Kidney tubule cell (primary cell): Measurements from ENCODE around the gene LYZ.
"Not testable (repeated sequence)": the region's sequence is repeated elsewhere in the genome, so short reads cannot be mapped to it uniquely, and the experiment has no call there.

ENCODE experiments used
- DNase-seq: peaks from one replicate; pipeline ENCODE4 v3.0.0-alpha.2; 2018; ENCODE audit warnings: low spot score

LYZ gene

DNA sequence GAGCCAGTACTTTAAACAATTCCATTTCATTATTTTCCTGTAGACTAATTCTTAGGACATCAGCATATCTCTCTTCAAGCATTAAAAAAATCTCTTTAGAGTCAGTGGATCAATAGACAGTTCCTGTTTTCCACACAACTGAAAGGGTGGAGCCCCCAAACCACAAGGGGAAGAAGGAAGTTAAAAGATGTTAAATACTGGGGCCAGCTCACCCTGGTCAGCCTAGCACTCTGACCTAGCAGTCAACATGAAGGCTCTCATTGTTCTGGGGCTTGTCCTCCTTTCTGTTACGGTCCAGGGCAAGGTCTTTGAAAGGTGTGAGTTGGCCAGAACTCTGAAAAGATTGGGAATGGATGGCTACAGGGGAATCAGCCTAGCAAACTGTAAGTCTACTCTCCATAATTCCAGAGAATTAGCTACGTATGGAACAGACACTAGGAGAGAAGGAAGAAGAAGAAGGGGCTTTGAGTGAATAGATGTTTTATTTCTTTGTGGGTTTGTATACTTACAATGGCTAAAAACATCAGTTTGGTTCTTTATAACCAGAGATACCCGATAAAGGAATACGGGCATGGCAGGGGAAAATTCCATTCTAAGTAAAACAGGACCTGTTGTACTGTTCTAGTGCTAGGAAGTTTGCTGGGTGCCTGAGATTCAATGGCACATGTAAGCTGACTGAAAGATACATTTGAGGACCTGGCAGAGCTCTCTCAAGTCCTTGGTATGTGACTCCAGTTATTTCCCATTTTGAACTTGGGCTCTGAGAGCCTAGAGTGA is at the start of gene LYZ:
TSS of gene LYZ (plus strand) at position 220 of the 777 bp plus-strand sequence. CDS start at position 248, 28 bp downstream.
- DNase-seq, result peak; percentile 35

- no peak for DNase-seq
Measured at GRCh38 chr12:69298947-69299346, 49.2 kb upstream of the LYZ start.

GRCh38 chr12:69304284-69304683 is 43.9 kb upstream of the LYZ start:
- no peak for DNase-seq

DNA sequence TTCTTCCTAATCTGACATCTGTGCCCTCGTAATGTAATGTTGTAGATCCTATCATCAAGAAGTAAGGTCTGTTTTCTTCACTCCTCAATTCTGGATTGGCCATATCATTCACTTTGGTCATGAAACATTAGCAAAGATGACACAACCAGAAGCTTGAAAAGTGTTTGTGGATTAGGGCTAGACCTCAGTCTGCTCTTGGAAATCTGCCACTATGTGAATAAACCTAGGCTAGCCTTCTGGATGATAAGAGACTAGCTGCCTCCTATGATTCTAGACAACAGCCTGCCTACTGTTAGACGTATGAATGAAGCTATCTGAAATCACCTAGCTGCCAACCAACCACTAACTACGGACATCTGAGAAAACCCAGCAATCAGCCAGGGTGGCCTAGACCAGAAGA is 38.7 kb upstream of the LYZ start:
- DNase-seq, result no peak

DNA sequence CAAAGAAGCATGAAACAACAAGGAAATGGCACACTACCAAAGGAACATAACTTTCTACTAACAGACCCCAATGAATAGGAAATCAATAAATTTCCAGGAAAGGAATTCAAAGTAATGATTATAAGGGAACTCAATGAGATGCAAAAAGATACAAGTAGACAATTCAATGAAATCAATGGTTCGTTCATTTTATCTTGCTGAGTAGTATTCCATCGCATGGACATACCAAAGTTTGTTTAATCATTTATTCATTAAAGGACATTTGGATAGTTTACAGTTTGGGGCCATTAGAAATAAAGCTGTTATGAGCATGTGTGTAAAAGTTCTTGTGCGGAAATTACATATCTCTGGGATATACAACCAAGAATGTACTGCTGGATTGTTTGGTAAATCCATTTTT is 35.0 kb upstream of the LYZ start:
- no peak for DNase-seq

- DNase-seq, result not testable (repeated sequence)
Measured at GRCh38 chr12:69316784-69317183, 31.4 kb upstream of the LYZ start.

- not testable (repeated sequence) for DNase-seq
Measured at GRCh38 chr12:69317233-69317632, 30.9 kb upstream of the LYZ start.

GRCh38 chr12:69318225-69318624 is 30.0 kb upstream of the LYZ start:
- DNase-seq, result no peak

GRCh38 chr12:69321351-69321750 is 26.8 kb upstream of the LYZ start:
- no peak for DNase-seq

DNA sequence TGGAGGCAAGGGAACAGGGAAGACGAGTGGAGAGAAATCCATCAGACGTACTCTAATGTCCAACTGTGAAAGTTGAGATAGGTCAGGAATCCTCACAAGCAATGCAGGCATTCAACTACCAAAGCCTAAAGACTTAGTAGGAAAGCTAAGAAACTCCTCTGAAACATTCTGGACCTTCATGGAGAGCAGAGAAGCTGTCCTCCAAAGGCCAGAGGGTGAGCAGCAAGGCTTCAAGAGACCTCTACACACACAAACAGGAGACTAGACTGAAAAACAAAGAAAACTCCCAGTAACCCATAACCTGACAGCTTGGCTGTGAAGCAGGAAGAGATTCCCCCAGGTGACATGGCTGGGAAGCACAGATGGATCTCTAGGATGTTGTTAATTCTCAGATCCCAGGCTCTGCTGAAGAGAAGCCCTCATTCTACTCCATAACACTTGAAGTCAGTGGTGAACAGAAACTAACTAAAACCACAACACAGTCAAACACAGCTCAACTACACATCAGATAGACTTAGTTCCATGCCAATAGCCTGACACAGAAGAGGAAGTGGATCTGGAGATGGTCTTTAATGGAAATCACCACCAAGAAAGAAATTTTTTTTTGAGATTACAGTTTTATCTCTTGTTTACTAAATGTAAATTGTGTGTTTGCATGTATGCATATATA is 23.2 kb upstream of the LYZ start:
- DNase-seq, result no peak

- DNase-seq, result no peak
Measured at GRCh38 chr12:69328426-69328825, 19.8 kb upstream of the LYZ start.

DNA sequence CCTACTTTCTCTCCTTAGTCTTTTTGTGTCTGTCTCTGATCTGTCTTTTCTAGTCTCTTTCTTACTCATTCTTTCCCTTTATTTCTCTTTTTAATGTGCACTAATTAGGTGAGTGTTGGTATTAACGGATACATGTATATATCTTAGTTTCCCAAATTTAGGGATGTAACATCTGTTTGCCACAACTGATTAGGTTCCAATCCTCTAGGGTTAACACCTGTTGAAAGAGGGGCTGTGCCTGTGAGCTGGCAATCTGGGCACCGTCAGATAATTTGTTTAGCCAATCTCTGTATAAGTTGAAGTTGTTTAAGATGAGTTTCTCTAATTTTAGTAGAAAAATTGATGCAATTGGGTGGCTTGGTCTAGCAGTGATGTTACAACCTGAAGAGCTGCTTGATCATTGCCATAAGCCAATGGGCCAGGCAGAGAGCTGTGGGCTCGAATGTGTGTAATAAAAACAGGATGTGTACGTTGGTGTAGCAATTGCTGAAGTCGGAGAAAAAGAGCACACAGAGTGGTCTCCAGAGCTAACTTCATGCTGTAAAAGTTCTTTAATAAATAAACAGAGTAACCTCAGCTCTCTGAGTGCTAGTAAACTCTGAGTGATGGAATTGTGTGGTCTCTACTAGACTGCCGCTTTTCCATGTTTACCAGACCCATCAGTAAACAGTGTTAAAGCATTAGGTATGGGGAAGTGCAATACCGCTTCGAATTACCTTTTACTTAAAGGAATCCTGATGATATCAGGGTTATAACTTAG is 18.3 kb upstream of the LYZ start:
- peak; percentile 9 for DNase-seq

- peak; percentile 47 for DNase-seq
Measured at GRCh38 chr12:69330475-69331473, 17.4 kb upstream of the LYZ start.

DNA sequence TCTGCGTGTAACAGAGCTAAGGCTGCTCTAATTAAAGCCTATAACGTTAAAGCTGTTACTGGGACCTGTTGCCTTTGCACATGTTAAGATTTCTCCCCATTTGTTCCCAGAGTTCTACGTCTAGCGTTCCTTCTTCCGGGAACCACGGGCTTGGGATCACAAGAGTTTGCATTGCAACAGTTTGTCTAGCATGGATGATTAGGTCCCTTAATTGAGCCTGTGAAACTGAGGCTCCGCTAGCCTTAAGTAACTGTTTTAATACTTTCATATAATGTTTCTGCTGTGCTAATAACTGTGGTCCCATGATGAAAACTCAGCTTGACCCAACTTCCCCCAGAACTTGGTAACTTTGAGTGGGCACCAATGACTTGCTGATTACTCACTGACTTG is 16.7 kb upstream of the LYZ start:
- peak; percentile 18 for DNase-seq

DNA sequence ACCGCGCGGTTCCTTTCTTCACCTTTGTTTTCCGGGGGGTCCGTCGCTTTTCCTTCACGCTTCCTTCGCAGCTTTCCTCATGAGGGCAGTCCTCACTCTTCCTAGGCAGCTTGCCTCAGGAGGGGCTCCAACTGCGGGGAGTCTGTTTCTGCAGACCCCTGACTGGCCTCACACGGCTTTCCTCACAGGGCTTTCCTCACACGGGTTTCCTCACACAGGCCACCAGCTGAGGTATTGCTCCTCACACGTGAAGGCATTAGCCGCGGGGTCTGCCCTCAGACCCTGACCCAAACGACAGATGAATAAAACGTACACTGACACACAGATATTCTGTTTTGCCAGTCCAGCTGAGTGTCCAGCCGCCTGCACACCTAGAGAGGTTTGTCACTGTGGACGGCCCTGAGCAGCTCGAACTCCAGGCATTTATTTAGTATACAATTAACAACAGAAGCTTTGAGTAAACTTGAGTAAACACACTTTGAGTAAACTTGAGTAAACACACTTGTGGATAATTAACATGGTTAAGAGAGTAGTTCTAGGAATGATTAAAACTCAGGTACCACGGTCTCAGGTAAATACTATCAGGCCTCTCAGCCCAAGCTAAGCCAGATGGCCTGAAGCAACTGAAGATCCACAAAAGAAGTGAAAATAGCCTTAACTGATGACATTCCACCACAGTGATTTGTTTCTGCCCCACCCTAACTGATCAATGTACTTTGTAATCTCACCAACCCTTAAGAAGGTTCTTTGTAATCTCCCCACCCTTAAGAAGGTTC is 16.1 kb upstream of the LYZ start:
- DNase-seq, result no peak

DNA sequence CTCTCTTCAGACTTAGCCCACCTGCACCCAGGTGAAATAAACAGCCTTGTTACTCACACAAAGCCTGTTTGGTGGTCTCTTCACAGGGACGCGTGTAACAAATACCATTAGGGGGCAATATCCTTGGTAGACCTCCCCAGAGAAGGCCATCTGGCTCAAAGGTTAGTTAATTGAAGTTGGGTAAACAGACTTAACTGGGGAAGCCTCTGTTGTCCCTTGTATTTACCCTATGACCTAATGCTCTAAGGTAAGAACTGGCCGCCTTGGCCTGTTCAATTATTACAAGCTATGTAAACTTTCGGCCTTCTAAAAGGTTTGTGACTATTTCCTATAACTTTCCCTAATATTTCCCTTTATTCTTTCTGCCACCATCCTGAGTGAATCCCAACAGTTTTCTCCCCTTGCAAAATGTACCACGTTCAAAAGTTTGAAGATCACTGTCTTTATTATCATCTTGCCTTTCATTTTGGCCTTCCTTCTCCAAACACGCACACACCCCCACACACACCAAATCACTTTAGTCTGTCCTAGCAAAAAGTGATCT is 15.3 kb upstream of the LYZ start:
- DNase-seq, result no peak

DNA sequence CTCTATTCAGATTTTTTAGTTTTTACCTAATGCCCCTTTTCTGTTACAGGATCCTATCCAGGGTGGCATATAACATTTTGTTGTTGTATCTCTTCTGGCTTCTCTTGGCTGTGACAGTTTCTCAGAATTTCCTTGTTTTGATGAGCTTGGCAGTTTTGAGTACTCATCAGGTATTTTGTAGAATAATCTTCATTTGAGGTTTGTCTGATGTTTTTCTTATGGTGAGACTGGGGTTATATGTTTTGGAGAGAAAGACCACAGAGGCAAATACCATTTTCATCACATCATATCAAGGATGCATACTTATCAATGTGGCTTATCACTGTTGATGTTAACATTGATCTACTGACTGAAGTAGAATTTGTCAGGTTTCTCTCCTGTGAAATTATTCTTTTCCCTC is 14.0 kb upstream of the LYZ start:
- DNase-seq, result no peak

DNA sequence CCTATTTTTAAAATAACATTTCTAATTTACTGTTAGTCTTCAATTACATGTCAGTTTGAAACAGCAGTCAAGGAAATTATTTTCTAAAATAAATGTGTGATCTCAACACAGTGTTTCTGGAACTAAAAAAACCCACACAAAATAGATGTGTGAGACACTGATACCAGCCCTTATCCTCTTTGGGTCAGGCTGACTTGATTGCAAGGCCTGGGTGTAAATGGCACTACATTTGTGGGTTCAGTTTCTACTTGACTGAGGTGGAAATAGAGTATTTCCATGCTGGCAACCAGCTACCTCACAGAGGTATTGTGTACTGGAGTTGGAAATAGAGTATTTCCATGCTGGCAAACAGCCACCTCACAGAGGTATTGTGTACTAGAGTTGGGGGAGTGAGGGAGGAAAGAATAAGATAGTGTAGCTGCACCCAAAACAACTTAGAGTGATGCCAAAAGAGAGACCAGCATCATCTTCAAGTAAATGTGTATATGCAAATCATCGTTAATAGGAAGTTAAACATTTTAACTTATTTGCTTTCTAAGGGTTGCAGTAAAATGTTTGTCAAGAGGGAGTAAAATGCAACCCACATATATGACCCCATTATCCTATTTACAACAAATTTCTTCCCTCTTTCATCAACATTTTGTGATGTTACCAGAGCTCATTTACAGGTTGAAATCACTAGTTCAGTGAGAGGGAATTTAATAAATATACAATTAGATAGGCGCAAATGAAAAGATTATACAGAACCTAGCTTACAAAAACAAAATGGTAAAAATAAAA is 10.7 kb upstream of the LYZ start:
- DNase-seq, result no peak

DNA sequence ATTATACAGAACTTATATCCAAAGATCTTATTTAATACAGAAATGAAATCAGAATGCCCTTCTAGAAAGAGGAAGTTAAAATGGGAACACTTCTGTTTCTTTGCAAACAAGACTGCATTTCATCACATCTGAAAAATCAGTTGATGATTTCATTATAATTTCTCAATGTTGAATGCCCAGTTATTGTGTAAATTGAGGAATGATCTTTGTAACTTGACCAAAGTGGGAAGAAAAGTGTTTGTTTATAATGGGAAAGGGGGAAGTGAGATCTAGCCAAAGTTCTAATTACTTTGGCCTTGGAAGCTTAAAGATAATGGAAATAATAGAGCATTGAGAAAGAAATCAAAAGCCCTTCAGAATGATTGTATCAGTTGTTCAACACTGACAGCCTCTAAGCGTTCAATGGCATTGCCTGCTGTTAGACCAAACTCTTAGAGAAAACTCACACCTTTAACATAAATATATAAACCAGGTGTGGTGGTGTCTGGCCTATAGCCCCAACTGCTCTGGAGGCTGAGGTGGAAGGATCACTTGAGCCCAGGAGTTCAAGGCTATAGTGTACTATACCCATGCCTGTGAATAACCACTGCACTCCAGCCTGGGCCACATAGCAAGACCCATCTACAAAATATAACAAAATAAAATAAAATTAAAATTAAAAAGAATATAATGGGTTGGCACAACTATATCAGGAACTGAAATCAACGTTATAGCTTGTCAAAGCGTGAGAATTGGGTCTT is 9.9 kb upstream of the LYZ start:
- no peak for DNase-seq
